Coronary artery (tissue), 2 donors: ENCODE results near the gene PLXNA1.

Experiments
- DNase-seq: peaks from one replicate; pipeline ENCODE4 v3.0.0-alpha.2; 2017; ENCODE audit warnings: low spot score
- H3K27ac ChIP-seq, 2 donors: fragments of 200-600 bp; sonication (generic); one replicate each; pipeline ENCODE4 v1.5.1; 2016 to 2019
- H3K4me3 ChIP-seq: fragments of 200-600 bp; sonication (generic); 2 replicates; pipeline ENCODE4 v1.5.1; 2016; ENCODE audit warnings: mild to moderate bottlenecking, moderate library complexity
- TF ChIP-seq, protein P1 (sequence below): fragments of 200-600 bp; sonication (generic); IDR thresholded peaks from one replicate; pipeline ENCODE4 v1.5.1; 2019; ENCODE audit warnings: antibody characterized with exemption

PLXNA1 gene

GRCh38 chr3:127031413-127031810, 48.5 kb downstream of the PLXNA1 start:
- no peak overlapping the region for H3K4me3 ChIP-seq
- no peak for DNase-seq
- TF ChIP-seq, protein P1, sequence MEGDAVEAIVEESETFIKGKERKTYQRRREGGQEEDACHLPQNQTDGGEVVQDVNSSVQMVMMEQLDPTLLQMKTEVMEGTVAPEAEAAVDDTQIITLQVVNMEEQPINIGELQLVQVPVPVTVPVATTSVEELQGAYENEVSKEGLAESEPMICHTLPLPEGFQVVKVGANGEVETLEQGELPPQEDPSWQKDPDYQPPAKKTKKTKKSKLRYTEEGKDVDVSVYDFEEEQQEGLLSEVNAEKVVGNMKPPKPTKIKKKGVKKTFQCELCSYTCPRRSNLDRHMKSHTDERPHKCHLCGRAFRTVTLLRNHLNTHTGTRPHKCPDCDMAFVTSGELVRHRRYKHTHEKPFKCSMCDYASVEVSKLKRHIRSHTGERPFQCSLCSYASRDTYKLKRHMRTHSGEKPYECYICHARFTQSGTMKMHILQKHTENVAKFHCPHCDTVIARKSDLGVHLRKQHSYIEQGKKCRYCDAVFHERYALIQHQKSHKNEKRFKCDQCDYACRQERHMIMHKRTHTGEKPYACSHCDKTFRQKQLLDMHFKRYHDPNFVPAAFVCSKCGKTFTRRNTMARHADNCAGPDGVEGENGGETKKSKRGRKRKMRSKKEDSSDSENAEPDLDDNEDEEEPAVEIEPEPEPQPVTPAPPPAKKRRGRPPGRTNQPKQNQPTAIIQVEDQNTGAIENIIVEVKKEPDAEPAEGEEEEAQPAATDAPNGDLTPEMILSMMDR, result no peak
- no peak overlapping the region for H3K27ac ChIP-seq

- Histone ChIP-seq H3K27ac (no peak overlapping the region), H3K4me3 (no peak overlapping the region)
- DNase-seq, result no peak
- TF ChIP-seq, protein P1, result no peak
Observed at GRCh38 chr3:127031845-127032244, 48.9 kb downstream of the PLXNA1 start.

- TF ChIP-seq, protein P1, result no peak
- no peak for DNase-seq
- no peak overlapping the region for H3K4me3 ChIP-seq
- H3K27ac ChIP-seq, result no peak overlapping the region
Observed at GRCh38 chr3:127032296-127032990, 49.5 kb downstream of the PLXNA1 start.
